NCI-H2171 treated with DMSO at 0.1 percent for 48 hours (cell line): Measurements from ENCODE around the gene C4orf54.

ENCODE experiments used
- DNase-seq: peaks from one replicate; lab custom pipeline; 2025; lab: John Stamatoyannopoulos, UW

The C4orf54 gene

GRCh38 chr4:99657798-99658197, at the start of gene C4orf54:
C4orf54 (minus strand) TSS chr4:99657828; CDS start chr4:99654648, 3,180 bp downstream.
- no peak for DNase-seq

- no peak for DNase-seq
These were observed 48.3 kb upstream of the C4orf54 start for GRCh38 chr4:99705891-99706290.

GRCh38 chr4:99696801-99697200, 39.2 kb upstream of the C4orf54 start:
- peak; percentile 21 for DNase-seq

- no peak for DNase-seq
These were observed 35.5 kb upstream of the C4orf54 start for GRCh38 chr4:99693140-99693539.

GRCh38 chr4:99690990-99691389, 33.4 kb upstream of the C4orf54 start:
- no peak for DNase-seq

GRCh38 chr4:99690472-99690871, 32.8 kb upstream of the C4orf54 start:
- DNase-seq: no peak

- no peak for DNase-seq
These were observed 29.5 kb upstream of the C4orf54 start for GRCh38 chr4:99687120-99687519.

GRCh38 chr4:99685234-99685633, 27.6 kb upstream of the C4orf54 start:
- no peak for DNase-seq

GRCh38 chr4:99683895-99684294, 26.3 kb upstream of the C4orf54 start:
- no peak for DNase-seq

- DNase-seq: no peak
These were observed 22.3 kb upstream of the C4orf54 start for GRCh38 chr4:99679976-99680375.

- DNase-seq: peak; percentile 69
These were observed 21.6 kb upstream of the C4orf54 start for GRCh38 chr4:99679204-99679603.

GRCh38 chr4:99677161-99677560, 19.5 kb upstream of the C4orf54 start:
- no peak for DNase-seq

GRCh38 chr4:99670409-99671073, 12.9 kb upstream of the C4orf54 start:
- DNase-seq: no peak

- no peak for DNase-seq
These were observed 11.5 kb upstream of the C4orf54 start for GRCh38 chr4:99669084-99669483.

- no peak for DNase-seq
These were observed 10.8 kb upstream of the C4orf54 start for GRCh38 chr4:99668472-99668871.

GRCh38 chr4:99665983-99666382, 8.4 kb upstream of the C4orf54 start:
- DNase-seq: no peak

GRCh38 chr4:99664716-99665115, 7.1 kb upstream of the C4orf54 start:
- no peak for DNase-seq

GRCh38 chr4:99661907-99662306, 4.3 kb upstream of the C4orf54 start:
- no peak for DNase-seq

- DNase-seq: no peak
These were observed 1.0 kb upstream of the C4orf54 start for GRCh38 chr4:99658666-99659065.

GRCh38 chr4:99655308-99656081, 2.1 kb downstream of the C4orf54 start:
- no peak for DNase-seq

- no peak for DNase-seq
These were observed 3.3 kb downstream of the C4orf54 start for GRCh38 chr4:99654361-99654761.

- DNase-seq: no peak
These were observed 3.7 kb downstream of the C4orf54 start for GRCh38 chr4:99653916-99654315.

- DNase-seq: no peak
These were observed 4.8 kb downstream of the C4orf54 start for GRCh38 chr4:99652596-99653436.
